DMS153 (cell line): Measurements from ENCODE around the gene KLF2.

Source experiments
- DNase-seq: peaks from one replicate; lab custom pipeline; 2025; lab: John Stamatoyannopoulos, UW

Gene KLF2

GRCh38 chr19:16365300-16365996 lies 40.8 kb downstream of the KLF2 start:
- DNase-seq, result no peak

GRCh38 chr19:16366056-16366432 lies 41.4 kb downstream of the KLF2 start:
- DNase-seq, result no peak

DNA sequence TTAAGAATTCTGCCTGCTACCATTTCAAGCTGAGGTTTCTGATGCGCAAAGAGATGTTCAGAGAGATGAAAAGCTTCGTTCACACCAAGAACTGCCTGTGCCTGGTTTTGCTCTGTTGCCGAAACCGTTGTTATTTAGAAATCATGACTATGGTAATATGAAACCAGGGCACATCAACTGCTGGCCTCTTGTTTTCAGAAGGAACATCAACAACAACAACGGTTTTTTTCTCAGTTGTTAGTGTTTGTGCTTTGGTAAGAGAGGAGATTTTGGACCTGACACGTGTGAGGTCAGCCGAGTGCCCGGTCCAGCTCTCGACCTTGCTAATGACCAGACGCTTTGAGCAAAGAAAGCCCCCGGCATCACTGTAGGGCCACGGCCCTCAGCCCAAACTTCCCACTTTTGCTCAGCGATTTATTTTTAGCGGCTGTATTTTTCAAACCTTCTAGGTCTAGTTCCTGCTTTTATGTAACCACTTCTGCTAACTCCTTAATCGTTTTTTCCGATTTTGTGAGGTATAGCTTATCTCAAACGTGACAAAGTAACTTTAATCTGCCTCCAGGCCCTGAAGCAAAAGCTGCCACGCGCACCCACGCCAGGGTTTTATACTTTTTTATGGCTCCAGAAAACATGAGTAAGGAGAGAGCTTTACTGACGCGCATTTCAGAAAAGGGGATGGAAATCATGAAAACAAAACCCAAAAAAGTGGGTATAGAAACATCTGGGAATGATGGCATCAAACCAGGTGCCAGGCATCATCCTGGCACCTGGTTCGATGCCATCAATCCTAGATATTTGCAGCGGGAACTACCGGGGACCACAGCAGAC lies 42.0 kb downstream of the KLF2 start:
- no peak for DNase-seq

GRCh38 chr19:16367261-16367683 lies 42.6 kb downstream of the KLF2 start:
- DNase-seq, result no peak

GRCh38 chr19:16368385-16369305 lies 44.0 kb downstream of the KLF2 start:
- DNase-seq, result no peak

DNA sequence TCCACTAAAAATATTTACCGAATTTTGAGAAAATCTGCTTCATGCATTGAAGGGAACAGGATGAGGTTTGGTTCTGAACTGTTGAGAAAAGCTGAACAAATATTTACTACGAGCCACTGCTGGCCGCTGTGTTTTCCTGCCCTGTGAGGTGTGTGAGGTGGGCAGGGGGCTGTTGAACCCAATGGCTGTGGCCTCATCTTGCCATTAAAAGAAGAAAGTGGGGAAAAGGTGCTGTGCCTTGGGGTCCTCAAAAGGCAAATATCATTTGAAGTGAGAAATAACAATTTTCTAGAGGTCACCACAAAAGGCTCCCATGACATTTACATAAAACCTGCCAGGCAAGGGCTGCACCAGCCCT lies 44.7 kb downstream of the KLF2 start:
- DNase-seq, result no peak

DNA sequence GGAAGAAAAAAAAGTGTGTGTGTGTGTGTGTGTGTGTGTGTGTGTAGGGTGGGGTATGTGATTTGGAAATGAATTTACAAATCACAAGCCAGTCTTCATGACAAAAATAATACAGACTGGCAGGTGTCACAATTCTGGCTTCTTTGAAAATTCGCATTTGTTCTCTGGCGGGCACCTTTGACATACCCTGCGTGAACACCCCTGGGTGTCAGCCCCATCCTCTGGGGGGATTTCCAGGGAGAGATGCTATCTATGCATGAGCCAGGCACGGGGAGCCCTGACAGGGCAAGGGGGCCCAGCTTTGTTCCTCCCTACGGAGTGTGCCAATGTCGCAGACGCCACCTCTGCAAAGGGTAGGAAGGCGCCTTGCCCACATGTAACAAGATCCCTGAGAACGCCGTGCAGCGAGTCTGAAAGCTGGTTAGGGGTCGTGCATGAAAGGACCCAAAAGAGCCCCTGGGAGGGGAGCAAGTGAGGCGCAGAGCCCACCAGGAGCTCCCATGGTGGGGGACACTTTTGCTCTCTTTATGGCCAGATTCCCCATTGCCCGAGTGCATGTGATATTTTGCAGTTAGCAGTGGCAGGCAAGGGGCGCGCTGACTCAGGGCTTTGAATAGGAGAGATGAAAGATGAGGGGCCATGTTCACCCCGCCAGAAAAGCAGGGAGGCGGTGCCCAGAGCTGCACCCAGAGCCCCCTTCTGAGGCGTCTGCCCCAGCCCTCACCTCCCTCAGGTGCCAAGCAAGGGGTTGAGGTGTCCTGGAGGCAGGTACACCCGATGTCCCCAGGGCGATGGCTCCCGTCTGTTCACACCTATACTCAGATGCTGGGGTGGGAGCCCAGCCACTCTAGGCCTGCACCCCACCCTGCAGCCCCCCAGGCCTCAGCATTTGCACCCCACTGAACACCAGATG lies 45.3 kb downstream of the KLF2 start:
- no peak for DNase-seq

DNA sequence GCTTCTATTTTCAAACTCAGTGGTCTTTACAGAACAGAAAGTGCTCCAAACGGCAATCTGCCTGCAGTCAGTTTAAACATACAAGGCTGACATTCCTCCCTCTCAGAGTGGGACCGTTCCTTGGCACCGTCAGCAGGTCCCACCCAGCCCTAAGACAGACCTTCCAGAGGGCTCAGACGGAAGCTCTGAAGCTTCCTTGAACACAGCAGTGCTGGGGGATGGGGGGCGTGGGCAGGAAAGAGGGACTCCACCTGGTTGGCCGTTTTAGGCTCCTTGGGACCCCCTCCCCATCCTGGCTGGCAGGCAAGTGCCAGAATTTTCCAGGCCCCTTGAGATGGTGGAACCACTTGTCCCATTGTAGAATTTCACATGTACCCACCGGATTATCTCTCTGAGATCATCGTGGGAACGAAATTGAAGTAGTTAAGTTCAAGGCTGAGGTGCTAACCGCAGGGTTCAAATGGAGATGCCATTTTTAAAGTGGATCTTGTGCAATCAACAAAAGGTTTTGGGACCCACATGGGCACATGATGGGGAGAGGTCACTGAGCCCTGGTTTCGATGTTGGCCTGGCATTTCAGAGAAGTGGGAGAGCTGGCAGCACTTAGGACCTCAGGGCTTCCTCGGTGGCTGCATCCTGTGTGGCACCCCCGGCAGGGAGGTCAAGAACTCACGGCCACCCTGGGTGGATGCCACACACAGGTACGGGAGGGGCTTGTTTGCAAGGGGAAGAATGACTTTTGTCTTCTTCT lies 46.2 kb downstream of the KLF2 start:
- DNase-seq, result no peak

- DNase-seq, result peak; percentile 16
These were observed 46.9 kb downstream of the KLF2 start for GRCh38 chr19:16371540-16371986.

- no peak for DNase-seq
These were observed 47.7 kb downstream of the KLF2 start for GRCh38 chr19:16372065-16372915.

GRCh38 chr19:16373079-16373478 lies 48.5 kb downstream of the KLF2 start:
- no peak for DNase-seq

GRCh38 chr19:16373532-16373931 lies 48.9 kb downstream of the KLF2 start:
- DNase-seq, result no peak

GRCh38 chr19:16373989-16374388 lies 49.4 kb downstream of the KLF2 start:
- DNase-seq, result no peak

DNA sequence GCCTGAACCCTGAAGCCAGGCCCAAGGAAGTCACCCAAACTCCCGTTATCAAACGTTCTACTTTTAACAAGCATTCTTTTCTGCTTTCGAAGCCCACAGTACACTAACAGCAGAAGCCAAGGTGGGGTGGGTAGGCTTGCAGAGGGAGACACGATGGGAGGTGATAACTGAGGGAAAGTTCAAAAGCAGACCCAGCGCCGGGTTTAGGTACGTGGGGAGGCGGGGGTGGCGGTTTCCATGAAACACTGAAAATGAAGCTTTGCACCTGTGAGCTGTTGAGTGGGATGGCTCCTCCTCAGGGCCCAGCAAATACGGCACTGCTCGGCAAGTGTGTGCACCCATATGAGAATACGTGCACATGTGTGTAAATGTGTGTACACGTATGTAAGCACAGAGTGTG lies 49.8 kb downstream of the KLF2 start:
- no peak for DNase-seq

GRCh38 chr19:16375157-16375935 lies 50.7 kb downstream of the KLF2 start:
- DNase-seq, result no peak

DNA sequence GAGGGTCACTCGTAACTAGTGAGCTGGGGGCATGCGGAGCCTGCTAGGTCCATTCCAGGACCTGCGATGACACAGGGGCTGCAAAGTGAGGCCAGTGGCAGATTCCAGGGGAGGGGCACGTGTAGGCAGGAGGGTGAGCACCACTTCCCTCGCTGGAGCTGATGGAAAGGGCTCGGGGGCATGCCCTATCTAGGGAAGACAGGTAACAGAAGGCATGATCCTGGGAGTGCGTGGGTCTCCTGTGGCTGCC lies 51.2 kb downstream of the KLF2 start:
- DNase-seq, result no peak

DNA sequence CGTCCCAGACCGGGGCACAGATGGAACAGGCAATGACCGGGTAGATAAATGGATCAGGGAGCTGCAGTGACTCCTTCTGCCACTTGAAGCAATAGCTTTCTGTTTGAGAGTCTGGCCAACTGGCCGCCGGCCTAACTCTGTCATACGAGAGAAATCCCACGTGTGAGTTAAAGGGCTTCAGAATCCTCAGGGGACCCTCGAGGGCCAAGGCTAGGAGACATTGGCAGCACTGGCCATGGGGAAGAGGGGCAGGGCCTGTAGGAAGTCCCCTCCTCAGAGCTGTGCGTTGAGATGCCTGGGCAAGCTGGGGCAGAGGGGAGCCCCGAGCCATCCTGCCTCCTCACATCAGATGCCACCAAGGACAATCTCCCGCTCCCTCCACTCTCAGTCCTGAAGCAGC lies 51.6 kb downstream of the KLF2 start:
- DNase-seq, result no peak

DNA sequence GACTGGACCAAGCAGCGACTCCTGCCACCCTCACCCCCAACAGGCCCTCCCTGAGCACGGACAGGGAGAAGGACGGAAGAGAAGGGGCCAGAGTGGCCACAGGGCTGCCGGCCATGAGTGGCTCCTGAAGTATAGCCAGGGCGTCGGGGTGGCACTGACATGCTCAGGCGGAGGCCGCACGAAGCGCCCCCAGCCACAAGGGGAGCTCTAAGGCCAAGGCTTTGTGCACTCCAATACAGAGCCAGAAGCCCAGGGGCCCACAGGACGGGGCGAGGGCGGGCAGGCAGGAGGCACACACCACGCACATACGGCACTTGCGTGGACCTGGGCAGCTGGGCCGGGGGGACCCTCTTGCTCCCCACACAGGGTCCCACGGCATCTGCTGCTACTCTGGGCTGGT lies 52.0 kb downstream of the KLF2 start:
- no peak for DNase-seq

GRCh38 chr19:16377521-16377920 lies 52.9 kb downstream of the KLF2 start:
- no peak for DNase-seq
